Measurements from ENCODE around the gene COPG1.
"Not testable (repeated sequence)": the region's sequence is repeated elsewhere in the genome, so short reads cannot be mapped to it uniquely, and the experiment has no call there.

The COPG1 gene, protein sequence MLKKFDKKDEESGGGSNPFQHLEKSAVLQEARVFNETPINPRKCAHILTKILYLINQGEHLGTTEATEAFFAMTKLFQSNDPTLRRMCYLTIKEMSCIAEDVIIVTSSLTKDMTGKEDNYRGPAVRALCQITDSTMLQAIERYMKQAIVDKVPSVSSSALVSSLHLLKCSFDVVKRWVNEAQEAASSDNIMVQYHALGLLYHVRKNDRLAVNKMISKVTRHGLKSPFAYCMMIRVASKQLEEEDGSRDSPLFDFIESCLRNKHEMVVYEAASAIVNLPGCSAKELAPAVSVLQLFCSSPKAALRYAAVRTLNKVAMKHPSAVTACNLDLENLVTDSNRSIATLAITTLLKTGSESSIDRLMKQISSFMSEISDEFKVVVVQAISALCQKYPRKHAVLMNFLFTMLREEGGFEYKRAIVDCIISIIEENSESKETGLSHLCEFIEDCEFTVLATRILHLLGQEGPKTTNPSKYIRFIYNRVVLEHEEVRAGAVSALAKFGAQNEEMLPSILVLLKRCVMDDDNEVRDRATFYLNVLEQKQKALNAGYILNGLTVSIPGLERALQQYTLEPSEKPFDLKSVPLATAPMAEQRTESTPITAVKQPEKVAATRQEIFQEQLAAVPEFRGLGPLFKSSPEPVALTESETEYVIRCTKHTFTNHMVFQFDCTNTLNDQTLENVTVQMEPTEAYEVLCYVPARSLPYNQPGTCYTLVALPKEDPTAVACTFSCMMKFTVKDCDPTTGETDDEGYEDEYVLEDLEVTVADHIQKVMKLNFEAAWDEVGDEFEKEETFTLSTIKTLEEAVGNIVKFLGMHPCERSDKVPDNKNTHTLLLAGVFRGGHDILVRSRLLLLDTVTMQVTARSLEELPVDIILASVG

GRCh38 chr3:129249284-129250065, at the start of gene COPG1:
Gene COPG1, plus strand, starts transcription at chr3:129249606. Its CDS starts 104 bp downstream, at chr3:129249710.
- in situ Hi-C loops (cut with MboI; ENCODE audit: low sequenced_read_pairs): loop anchor here (10.0 kb wide), 2 partner anchors 195 to 275 kb away; no protein-coding TSS in a partner anchor

- in situ Hi-C loops (cut with MboI; ENCODE audit: low sequenced_read_pairs): no loop called here
These were observed 44.9 kb upstream of the COPG1 start for GRCh38 chr3:129204473-129204872.

GRCh38 chr3:129205109-129205832, 44.1 kb upstream of the COPG1 start:
- in situ Hi-C loops (cut with MboI; ENCODE audit: low sequenced_read_pairs): no loop called here

DNA sequence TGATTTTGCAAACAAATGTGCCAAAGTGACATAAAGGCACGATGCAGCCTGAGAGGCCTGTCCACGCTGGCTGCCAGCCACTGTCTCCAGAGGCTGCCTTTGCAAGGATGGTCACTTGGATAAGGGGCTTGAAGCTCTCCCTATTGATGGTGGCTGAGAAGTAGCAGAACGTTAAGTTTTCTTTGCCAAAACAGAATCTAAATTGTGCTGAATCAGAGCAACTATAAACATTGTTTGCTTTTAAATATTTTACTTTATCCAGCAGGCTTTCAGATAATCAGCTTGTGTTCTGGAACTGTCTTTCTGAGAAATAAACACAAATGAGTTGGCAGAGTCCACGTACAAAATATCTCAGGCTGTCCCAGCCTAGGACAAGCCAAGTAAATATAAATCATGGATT, 41.9 kb upstream of the COPG1 start:
- in situ Hi-C loops (cut with MboI; ENCODE audit: low sequenced_read_pairs): no loop called here

GRCh38 chr3:129211345-129211744, 38.1 kb upstream of the COPG1 start:
- in situ Hi-C loops (cut with MboI; ENCODE audit: low sequenced_read_pairs): no loop called here

- in situ Hi-C loops (cut with MboI; ENCODE audit: low sequenced_read_pairs): no loop called here
These were observed 37.6 kb upstream of the COPG1 start for GRCh38 chr3:129211772-129212171.

GRCh38 chr3:129213238-129213637, 36.2 kb upstream of the COPG1 start:
- in situ Hi-C loops (cut with MboI; ENCODE audit: low sequenced_read_pairs): no loop called here

DNA sequence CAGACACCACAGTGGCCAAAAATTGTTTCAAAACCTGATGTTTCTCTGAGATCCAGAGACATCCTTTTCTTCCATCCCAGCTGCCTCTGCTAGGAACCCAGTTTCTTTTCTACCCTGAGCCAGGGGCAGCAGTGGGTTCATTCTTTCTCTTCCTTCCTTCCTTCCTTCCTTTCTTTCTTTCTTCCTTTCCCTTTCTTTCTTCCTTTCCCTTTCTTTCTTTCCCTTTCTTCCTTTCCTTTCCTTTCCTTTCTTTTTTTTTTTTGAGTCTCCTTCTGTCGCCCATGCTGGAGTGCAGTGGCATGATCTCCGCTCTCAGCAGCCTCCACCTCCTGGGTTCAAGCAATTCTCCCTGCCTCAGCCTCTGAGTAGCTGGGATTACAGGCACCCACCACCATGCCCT, 30.7 kb upstream of the COPG1 start:
- in situ Hi-C loops (cut with MboI; ENCODE audit: low sequenced_read_pairs): no loop called here

GRCh38 chr3:129224387-129224786, 25.0 kb upstream of the COPG1 start:
- in situ Hi-C loops (cut with MboI; ENCODE audit: low sequenced_read_pairs): not testable (repeated sequence)

- in situ Hi-C loops (cut with MboI; ENCODE audit: low sequenced_read_pairs): no loop called here
These were observed 24.4 kb upstream of the COPG1 start for GRCh38 chr3:129224984-129225393.

DNA sequence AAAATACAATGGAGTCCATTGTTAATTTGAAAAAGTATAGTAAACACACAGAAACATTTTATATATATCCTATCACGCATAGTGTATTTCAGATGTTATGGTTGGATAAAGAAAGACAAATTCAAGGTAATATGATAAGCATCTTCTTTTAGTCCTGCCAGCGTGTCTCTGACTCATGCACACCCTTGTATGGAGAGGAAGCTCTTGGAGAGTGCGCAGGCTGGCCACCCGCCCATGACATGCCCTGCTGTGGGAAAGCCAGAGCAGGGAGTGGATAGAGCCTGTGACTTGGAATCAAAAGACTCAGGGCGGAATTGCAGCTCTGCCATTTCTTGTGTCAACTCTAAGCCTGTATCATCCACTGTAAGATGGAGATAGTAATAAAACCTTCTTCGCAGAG, 23.0 kb upstream of the COPG1 start:
- in situ Hi-C loops (cut with MboI; ENCODE audit: low sequenced_read_pairs): no loop called here

- in situ Hi-C loops (cut with MboI; ENCODE audit: low sequenced_read_pairs): no loop called here
These were observed 20.4 kb upstream of the COPG1 start for GRCh38 chr3:129228891-129229585.

DNA sequence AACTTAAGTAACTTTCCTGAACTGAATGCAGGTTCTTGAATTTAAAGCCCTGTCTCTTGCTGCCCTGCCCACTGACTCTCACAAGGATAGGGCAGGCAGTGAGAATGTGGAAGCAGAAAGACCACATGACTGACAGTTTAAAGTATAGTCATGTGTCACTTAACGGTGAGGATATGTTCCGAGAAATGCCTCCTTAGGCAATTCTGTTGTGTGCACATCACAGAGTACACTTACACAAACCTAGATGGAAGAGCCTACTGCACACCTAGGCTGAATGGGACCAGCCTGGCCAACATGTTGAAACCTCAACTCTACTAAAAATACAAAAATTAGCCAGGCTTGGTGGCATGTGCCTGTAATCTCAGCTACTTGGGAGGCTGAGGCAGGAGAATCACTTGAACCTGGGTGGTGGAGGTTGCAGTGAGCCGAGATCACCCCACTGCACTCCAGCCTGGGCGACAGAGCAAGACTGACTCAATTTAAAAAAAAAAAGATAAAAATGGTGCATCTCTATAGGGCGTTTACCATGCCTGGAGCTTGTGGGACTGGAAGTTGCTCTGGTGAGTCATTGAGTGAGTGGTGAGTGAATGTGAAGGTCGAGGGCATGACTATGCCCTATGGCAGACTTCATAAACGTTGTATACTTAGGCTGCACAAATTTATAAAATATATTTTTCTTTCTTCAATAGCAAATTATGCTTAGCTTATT, 18.9 kb upstream of the COPG1 start:
- in situ Hi-C loops (cut with MboI; ENCODE audit: low sequenced_read_pairs): no loop called here

- in situ Hi-C loops (cut with MboI; ENCODE audit: low sequenced_read_pairs): no loop called here
These were observed 17.9 kb upstream of the COPG1 start for GRCh38 chr3:129231331-129232119.

DNA sequence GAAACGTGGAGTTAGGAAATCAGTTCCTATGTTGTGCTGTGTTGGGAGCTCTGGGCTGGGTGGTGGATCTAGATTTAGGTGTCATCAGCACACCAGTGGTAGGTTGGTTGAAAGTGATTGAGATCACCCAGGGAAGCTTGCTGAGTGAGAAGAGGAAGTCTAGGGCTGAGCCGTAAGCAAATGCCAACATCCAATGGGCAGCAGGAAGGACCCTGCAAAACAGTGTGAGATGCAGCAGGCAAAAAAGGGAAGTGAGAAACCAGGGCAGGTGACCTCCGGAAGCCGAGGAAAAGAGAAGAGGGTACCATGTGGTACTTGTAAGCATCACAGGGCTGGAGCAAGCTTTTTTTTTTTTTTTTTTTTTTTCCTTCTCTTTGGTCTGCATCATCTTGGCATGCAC, 15.9 kb upstream of the COPG1 start:
- in situ Hi-C loops (cut with MboI; ENCODE audit: low sequenced_read_pairs): no loop called here

- in situ Hi-C loops (cut with MboI; ENCODE audit: low sequenced_read_pairs): no loop called here
These were observed 15.0 kb upstream of the COPG1 start for GRCh38 chr3:129234441-129234840.

DNA sequence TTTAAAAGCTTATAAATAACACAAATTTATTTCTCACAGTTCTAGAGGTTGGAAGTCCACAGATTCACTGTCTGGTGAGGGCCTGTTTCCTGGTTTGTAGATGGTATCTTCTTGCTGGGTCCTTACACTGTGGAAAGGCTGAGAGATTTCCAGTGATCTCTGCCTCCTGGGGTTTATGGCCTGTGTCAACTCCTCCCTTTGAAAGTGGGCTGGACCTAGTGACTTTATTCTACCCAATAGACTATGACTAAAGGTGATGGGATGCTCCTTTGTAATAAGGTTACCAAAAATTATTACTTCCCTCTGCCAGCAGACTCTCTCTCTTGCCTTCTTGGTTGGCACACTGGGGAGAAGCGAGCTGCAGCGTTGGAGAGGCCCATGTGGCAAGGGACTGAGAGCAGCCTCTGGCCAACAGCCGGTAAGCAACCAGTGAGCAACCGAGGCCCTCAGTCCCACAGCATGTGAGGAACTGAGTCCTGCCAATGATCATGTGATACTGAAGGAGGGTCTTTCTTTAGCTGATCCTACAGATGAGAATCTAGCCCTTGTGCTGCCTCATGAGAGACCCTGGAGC, 14.0 kb upstream of the COPG1 start:
- in situ Hi-C loops (cut with MboI; ENCODE audit: low sequenced_read_pairs): no loop called here
